NB4 (cell line): ENCODE data around the gene CMIP.

ENCODE experiments used
- CTCF ChIP-seq: IDR thresholded peaks from one replicate; pipeline ENCODE4 v1.5.1; 2012; ENCODE audit warnings: low read depth, low read length
- POLR2A ChIP-seq: IDR thresholded peaks from 2 replicates; pipeline ENCODE4 v1.6.1; 2011; ENCODE audit warnings: mild to moderate bottlenecking; ENCODE audit not compliant: insufficient read length; ENCODE audit errors: extremely low read depth

- TF ChIP-seq CTCF (no peak), POLR2A (no peak)
Observed at GRCh38 chr16:81638286-81638945, 193.8 kb downstream of the CMIP start.
